GM19328 (cell line): ENCODE data around the gene GNG7.
"Not testable (repeated sequence)": the region's sequence is repeated elsewhere in the genome, so short reads cannot be mapped to it uniquely, and the experiment has no call there.

Experiments
- ATAC-seq: cut with Tn5 transposase; IDR thresholded peaks from one replicate; pipeline ENCODE4 v1.9.1; 2021; ENCODE audit warnings: mild to moderate bottlenecking, moderate library complexity; ENCODE audit not compliant: unreplicated experiment

The GNG7 gene

DNA sequence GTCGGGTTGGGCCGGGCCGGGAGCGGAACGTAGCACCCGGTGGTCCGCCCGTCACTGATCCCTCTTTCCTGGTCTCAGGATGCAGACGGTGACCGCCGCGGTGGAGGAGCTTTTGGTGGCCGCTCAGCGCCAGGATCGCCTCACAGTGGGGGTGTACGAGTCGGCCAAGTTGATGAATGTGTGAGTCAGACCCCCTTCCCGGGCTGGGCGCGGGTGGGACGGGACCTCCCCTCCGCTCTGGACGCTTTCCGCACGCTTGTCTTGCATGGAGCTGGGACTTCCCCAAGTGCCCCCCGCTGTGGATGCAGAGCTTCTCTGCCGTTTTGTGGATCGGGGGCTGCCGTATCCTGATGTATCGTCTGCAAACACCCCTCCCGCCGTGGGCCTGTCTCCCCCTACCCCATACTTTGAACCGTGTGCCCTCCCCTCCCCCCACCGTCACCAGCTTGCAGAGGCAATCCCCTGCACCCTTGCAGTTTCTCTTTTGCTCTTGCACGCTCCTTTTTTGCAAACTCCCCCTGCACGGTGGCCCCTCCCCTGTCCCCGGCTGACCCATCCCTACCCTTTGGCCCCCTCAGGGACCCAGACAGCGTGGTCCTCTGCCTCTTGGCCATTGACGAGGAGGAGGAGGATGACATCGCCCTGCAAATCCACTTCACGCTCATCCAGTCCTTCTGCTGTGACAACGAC is 225.9 kb downstream of the GNG7 start:
- ATAC-seq: no peak

DNA sequence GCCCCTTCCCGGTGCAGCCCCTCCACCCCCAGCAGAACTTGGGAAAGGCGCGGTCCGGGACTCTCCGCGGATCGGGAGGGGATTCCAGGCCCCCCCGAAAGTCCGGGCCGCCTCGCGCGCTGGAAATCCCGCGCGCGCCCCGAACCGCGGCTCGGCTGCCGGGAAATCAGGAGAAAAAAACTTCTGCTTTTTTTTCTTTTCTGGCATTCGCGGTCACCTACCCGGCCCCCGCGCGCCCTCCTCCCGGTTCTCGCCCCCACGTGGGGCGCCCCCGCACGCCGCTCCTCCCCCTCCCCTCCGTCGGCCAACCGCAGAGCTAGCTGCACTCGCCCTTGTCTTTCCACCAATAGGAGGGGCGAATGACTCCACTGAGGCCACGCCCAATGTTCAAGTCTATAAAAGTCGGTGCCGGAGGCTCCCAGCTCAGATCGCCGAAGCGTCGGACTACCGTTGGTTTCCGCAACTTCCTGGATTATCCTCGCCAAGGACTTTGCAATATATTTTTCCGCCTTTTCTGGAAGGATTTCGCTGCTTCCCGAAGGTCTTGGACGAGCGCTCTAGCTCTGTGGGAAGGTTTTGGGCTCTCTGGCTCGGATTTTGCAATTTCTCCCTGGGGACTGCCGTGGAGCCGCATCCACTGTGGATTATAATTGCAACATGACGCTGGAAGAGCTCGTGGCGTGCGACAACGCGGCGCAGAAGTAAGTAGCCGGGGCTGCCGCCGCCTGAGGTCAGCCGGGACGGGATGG is 226.6 kb downstream of the GNG7 start, which contains the start of gene GADD45B:
Gene GADD45B (plus strand): TSS at position 426 of the 749 bp plus-strand sequence. CDS start 232 bp downstream, at position 658.
- ATAC-seq: peak; percentile 39

DNA sequence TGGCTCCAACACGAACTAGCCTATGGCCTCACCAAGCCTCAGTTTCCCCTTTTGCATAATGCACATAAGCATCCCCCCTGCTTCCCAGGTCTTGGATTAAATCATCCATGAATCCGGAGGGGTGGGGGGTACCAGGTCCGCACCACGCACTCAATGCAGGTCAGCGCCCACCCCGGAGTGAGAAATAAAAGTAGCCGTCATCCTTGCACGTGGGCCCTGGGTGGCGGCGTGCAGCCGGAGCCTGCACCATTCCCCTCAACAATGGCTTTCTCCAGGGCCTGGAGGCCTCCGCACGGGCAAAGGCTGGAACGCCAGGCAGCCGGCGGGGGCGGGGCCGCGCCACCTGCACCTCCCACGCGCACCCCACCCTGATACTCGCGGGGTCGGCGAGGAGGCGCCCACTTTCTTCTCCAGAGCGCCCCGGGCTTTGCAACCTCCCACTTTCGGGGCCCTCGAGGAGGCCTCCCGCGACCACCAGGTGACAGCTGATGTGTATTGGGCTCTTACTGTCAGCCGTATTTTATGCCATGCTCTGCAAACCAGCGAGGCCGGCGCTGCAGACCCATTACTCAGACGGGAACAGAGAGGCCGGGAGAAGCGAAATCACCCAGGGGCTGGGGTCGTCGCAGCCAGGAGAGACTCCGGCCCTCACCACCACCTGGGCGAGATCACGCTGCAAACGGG is 227.3 kb downstream of the GNG7 start:
- ATAC-seq: peak; percentile 0

DNA sequence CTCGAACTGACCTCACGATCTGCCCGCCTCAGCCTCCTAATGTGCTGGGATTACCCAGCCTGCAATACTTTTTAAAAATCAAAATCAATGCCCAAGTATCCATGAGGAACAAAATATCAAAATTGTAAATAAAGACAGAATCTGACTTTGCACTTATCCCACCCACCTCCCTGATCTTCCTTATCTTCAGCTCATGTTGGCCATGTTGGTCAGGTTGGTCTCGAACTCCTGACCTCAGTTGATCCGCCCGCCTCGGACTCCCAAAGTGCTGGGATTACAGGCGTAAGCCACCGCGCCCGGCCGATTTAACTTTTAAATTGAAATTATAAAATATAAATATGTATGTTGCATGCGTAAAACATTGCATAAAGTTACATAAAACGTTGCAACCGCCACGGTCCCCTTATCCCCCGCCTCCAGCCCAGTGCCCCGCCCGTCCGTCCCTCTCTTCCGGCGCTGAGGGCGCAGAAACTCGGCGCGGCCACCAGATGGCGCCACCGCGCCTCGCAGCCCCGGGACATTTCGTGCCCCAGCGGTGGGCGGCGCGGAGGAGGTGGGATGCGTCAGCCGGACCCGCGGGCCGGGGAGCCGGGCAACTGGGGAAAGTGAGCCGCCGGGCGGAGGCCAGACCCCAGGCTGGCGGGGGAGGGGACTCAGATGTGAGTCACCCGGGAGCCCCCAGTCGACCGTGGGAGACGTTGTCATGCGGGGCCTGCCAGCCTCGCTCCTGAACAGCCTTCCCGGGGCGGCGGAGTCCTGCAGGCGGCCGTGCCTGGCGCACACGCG is 228.1 kb downstream of the GNG7 start:
- ATAC-seq: peak; percentile 38

DNA sequence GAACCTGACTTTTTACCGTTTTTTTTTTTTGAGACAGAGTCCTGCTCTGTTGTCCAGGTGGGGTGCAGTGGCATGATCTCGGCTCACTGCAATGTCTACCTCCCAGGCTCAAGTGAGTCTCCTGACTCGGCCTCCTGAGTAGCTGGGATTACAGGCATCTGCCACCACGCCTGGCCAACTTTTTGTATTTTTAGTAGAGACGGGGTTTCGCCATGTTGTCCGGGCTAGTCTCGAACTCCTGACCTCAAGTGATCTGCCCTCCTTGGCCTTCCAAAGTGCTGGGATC is 232.6 kb downstream of the GNG7 start:
- ATAC-seq: not testable (repeated sequence)

DNA sequence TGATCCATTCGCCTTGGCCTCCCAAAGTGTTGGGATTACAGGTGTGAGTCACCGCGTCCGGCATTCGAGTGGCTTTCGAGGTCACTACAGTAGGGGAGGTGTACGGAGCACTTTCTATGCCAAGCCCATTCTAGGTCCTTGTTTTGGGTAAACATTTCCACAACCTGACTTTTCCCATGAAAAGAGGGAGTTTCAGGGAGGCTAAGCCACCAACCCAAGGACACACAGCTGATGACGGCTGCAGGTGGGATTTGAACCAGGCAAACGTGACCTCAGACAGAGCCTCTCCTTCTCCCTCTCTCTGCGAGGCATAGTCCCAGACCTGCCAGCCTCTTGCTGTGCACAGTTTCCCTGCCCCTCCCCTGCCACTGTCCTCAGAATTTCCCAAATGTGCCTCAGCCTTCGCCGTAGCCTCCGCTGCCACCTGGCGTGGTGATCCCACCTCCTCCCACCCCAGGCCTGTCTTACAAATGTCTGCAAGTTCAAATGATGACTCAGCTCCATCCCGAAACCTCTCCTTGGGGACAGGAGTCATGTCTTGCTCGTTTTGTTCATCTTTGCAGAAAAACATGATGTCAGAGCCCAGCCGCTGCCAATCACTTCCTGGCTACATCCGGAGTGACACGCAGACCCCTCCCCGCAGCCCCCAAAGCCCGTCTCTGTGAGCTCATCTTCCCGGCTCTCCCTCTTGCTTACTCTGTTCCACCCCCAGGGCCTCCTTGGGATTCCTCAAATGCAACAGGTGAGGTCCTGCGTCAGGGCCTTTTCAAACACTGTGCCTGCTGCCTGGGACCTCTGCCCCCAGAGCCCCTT is 233.2 kb downstream of the GNG7 start:
- ATAC-seq: no peak

DNA sequence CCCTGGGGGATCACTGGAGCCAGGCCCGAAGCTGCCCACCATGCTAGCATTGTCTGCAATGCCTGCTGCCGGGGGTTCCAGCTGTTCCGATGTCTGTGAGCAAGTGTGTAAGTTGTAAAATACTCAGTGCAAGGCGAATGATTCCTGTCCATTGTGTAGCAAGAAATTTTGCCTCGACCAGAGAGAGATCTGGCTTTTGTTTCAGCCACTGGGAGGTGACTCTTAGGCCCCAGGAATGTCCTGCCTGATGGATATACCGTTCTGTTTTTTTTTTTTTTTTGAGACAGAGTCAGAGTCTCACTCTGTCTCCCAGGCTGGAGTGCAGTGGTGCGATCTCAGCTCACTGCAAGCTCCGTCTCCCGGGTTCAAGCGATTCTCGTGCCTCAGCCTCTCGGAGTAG is 233.9 kb downstream of the GNG7 start:
- ATAC-seq: no peak

DNA sequence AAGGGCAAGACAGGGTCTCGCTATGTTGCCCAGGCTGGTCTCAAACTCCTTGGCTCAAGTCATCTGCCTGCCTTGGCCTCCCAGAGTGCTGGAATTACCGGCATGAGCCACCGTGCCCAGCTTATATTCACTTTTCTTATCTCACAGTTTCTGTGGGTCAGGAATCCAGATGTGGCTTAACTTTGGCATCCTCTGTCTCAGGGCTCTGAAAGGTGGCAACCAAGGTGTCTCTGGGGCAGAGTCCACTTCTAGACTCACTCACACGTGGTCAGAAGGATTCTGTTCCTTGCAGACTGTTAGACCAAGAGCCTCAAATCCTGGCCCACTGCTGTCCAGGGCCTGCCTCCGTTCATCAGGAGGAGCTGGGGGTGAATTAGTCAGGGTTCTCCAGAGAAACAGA is 238.1 kb downstream of the GNG7 start:
- ATAC-seq: no peak

DNA sequence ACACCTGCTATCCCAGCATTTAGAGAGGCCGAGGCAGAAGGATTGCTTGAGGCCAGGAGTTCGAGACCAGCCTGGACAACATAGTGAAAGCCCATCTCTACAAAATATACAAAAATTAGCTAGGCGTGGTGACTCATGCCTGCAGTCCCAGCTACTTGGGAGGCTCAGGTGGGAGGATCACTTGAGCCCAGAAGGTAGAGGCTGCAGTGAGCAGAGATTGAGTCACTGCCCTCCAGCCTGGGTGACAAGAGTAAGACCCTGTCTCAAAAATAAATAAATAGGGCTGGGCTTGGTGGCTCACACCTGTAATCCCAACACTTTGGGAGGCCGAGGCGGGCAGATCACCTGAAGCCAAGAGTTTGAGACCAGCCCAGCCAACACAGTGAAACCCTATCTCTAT is 238.8 kb downstream of the GNG7 start:
- ATAC-seq: not testable (repeated sequence)

DNA sequence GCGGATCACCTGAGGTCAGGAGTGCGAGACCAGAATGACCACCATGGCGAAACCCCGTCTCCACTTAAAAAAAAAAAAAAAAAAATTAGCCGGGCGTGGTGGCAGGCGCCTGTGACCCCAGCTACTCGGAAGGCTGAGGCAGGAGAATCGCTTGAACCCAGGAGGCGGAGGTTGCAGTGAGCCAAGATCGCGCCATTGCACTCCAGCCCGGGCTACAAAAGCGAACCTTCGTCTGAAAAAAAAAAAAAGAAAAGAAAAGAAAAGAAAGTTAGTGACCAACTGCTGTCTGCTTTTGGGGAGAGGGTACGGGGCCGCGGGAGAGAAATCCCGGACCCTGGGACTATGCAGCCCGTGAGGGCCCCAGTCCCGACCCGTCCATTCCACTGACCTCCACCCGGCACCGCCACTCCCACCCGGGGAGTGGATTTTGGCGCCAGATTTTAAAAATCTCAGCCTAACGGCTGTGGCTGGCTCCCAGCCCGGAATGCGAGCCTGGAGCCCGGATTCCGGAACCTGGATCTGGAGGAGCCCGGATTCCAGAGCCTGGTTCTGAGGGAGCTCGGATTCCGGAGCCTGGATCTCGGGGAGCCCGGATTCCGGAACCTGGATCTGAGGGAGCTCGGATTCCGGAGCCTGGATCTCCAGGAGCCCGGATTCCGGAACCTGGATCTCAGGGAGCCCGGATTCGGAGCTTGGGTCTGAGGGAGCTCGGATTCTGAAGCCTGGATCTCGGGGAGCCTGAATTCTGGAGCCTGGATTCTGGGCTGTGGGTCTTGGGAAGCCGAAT is 239.7 kb downstream of the GNG7 start:
- no peak for ATAC-seq

DNA sequence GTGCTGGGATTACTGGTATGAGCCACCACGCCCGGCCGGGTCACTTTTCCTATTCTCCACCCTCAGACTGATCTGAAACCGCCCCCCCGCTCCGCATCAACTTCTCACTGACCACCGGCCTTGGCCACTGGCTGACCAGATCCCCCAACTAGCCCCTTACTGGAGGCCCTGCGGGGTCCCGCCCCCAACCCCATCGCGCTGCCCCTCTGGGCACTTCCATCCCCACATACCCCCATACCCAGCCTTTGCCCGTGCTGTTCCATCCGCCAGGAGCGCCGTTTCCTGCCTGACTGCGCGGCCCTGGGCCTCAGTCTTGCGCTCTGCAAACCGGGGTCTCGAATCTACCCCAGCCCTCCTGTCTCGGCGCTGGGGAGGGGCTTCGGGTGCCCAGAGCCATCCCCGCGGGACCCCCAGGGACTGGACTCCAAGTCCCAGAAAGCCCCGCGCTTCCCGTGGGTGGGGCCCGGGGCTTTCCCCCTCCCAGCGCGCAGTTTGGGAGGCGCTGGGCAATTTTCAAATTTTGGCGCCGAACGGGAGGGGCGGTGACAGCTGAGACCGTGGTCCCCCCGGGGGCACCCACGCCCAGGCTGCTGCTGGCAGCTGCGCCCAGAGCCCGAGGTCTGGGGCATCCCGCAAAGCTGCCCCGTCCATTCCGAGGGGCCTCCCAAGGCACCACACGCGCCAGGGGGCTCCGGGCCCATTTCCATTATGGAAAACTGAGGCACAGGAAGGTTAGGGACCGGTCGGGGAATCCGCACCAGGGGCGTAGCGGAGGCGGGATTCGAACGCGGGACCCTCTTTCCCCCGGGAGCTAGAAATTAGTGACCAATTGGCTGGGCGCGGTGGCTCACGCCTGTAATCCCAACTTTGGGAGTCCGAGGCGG is 240.5 kb downstream of the GNG7 start:
- ATAC-seq: no peak
